CD4-positive, CD25-positive, alpha-beta regulatory T cell (primary cell): ENCODE data around the gene MRPL4. TPM values are rescaled to one million over a fixed set of nuclear protein-coding genes. Genes with fewer than 3 reads are reported as not detected.

Experiments
- ATAC-seq, 2 donors: fragments of 150-1000 bp; cut with Tn5 transposase; one replicate each; pipeline ENCODE4 v1.10.0; 2021; ENCODE audit warnings: low read depth in 2 of 2, moderate number of reproducible peaks in 2 of 2, moderate library complexity in 1 of 2
- DNase-seq, 3 donors: peaks; one replicate each; pipeline versions ENCODE4 v3.0.0 to v3.0.0-alpha.2; 2012 to 2022; ENCODE audit warnings: mixed read lengths in 1 of 3
- H3K27ac ChIP-seq: one replicate; pipeline ENCODE4 v1.7.0; 2013; ENCODE audit warnings: mild to moderate bottlenecking, low read length; ENCODE audit not compliant: insufficient read depth, poor library complexity, severe bottlenecking
- H3K27me3 ChIP-seq: one replicate; pipeline ENCODE4 v1.7.0; 2013; ENCODE audit warnings: low read length; ENCODE audit not compliant: control insufficient read depth, insufficient read depth
- H3K36me3 ChIP-seq: one replicate; pipeline ENCODE4 v1.7.0; 2013; ENCODE audit warnings: mild to moderate bottlenecking, low read length, moderate library complexity; ENCODE audit not compliant: control insufficient read depth, insufficient read depth
- H3K4me1 ChIP-seq: 2 replicates; pipeline ENCODE4 v1.7.0; 2013; ENCODE audit warnings: mild to moderate bottlenecking, low read length; ENCODE audit not compliant: insufficient read depth, control insufficient read depth, poor library complexity, severe bottlenecking
- H3K4me3 ChIP-seq: one replicate; pipeline ENCODE4 v1.7.0; 2013; ENCODE audit warnings: low read depth, mild to moderate bottlenecking, low read length, moderate library complexity
- H3K9me3 ChIP-seq, 2 experiments: 1 replicate in 1 of 2; 2 replicates in 1 of 2; pipeline ENCODE4 v1.7.0; 2013; ENCODE audit warnings: low read length in 2 of 2, mild to moderate bottlenecking in 1 of 2, moderate library complexity in 1 of 2; ENCODE audit not compliant: control insufficient read depth in 2 of 2
- H3K27ac Mint-ChIP-seq, 3 donors: one replicate each; pipeline ENCODE4 v1.8.0; 2020 to 2022; ENCODE audit warnings: mild to moderate bottlenecking in 3 of 3, mixed read lengths in 3 of 3, moderate library complexity in 2 of 3
- H3K27me3 Mint-ChIP-seq: one replicate; pipeline ENCODE4 v1.8.0; 2022; ENCODE audit warnings: mild to moderate bottlenecking, mixed read lengths
- H3K36me3 Mint-ChIP-seq: one replicate; pipeline ENCODE4 v1.8.0; 2020; ENCODE audit warnings: mixed read lengths
- H3K4me1 Mint-ChIP-seq, 4 donors: one replicate each; pipeline ENCODE4 v1.8.0; 2020 to 2022; ENCODE audit warnings: mixed read lengths in 4 of 4, mild to moderate bottlenecking in 1 of 4
- H3K4me3 Mint-ChIP-seq, 4 donors: one replicate each; pipeline ENCODE4 v1.8.0; 2020 to 2022; ENCODE audit warnings: mild to moderate bottlenecking in 4 of 4, mixed read lengths in 4 of 4, moderate library complexity in 3 of 4
- H3K9me3 Mint-ChIP-seq, 7 donors: one replicate each; pipeline ENCODE4 v1.8.0; 2020 to 2022; ENCODE audit warnings: mixed read lengths in 7 of 7, mild to moderate bottlenecking in 3 of 7, moderate library complexity in 2 of 7
- polyA plus RNA-seq, 4 donors: library from polyadenylated mRNA; unstranded; fragments of 300-500 nt; fragmentation: Illumina TruSeq; gene quantifications; one replicate each; pipeline ENCODE4 v1.2.3, GENCODE V29; 2021
- total RNA-seq: library from RNA; stranded (reverse); gene quantifications from one replicate; pipeline ENCODE4 v1.2.3, GENCODE V29; 2022

The MRPL4 gene
- total and polyA plus RNA-seq, 5 donors from 2014 or later, result 24.9 to 37.0 (median 33.6) TPM

DNA sequence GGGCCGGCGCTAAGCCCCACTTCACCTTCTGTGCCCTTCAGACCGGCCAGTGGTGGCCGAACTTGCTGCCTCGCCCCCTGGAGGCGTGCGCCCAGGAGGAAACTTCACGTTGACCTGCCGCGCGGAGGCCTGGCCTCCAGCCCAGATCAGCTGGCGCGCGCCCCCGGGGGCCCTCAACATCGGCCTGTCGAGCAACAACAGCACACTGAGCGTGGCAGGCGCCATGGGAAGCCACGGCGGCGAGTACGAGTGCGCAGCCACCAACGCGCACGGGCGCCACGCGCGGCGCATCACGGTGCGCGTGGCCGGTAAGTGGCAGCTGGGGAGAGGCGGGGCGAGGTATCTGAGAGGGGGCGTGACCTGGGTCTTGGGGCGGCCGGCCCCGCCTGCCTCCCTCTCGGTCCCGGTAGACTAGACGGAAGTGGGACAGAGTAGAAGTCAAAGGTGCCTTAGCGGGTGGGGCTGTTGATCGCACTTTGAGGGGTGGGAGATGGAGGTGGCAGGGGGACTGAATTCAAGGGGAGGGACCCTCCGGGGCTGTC is 43.4 kb downstream of the MRPL4 start:
- peaks cover 0 to 48% (median 14%) of the 10 kb centered on the region in 4 donors for H3K4me1 Mint-ChIP-seq

DNA sequence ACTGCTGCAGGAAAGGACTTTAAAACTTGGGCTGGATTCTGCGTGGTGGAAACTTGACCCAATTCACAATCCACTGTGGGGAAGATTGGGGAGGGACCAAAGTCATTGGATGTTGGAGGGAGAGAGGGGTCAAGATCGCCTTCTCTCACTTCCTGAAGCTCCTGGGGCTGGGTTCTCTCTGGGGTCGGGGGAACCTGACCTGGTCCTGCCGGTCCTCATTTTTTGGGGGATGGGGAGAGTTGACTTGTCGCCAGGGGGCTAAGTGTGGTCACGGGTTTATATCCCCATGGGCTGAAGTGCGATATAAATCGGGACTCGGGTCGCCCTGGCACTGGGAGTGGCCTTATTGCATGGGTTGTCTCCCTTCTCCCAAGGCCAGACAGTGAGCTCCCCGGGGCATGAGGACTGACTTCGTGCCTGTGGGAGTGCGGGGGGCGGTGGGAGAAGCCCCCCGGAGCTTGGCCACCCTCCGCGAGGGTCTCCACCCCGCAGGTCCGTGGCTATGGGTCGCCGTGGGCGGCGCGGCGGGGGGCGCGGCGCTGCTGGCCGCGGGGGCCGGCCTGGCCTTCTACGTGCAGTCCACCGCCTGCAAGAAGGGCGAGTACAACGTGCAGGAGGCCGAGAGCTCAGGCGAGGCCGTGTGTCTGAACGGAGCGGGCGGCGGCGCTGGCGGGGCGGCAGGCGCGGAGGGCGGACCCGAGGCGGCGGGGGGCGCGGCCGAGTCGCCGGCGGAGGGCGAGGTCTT is 44.0 kb downstream of the MRPL4 start:
- H3K36me3 Mint-ChIP-seq, result no peaks in the 10 kb centered on the region
- peaks cover 0 to 41% (median 11%) of the 10 kb centered on the region in 4 donors for H3K4me1 Mint-ChIP-seq
- peak overlapping the region; percentile 76 to 94 (median 88) for H3K4me3 Mint-ChIP-seq
- peaks cover 58% of the 10 kb centered on the region for H3K27me3 Mint-ChIP-seq
- peak overlapping the region in 2 of 3 donors; percentile 42 to 80 for H3K27ac Mint-ChIP-seq
- no peaks in the 10 kb centered on the region for H3K27me3 ChIP-seq
- H3K4me3 ChIP-seq, result peak overlapping the region; percentile 68
- DNase-seq, result no peak
- no peak for ATAC-seq
- no peaks in the 10 kb centered on the region for H3K36me3 ChIP-seq
- H3K9me3 ChIP-seq, result no peaks in the 10 kb centered on the region
- peaks cover 0 to 3% (median 0%) of the 10 kb centered on the region in 7 donors for H3K9me3 Mint-ChIP-seq
- H3K27ac ChIP-seq, result no peak overlapping the region
- H3K4me1 ChIP-seq, result peaks cover 51% of the 10 kb centered on the region

More for the DNA sequence above, 43.4 kb downstream of the MRPL4 start:
- H3K27me3 Mint-ChIP-seq, result peaks cover 64% of the 10 kb centered on the region
- H3K9me3 Mint-ChIP-seq, result peaks cover 0 to 4% (median 0%) of the 10 kb centered on the region in 7 donors
- Histone ChIP-seq H3K4me3 (peak overlapping the region; percentile 68), H3K4me1 (peaks cover 57% of the 10 kb centered on the region), H3K36me3 (no peaks in the 10 kb centered on the region), H3K9me3 (no peaks in the 10 kb centered on the region), H3K27ac (no peak overlapping the region), H3K27me3 (no peaks in the 10 kb centered on the region)
- H3K27ac Mint-ChIP-seq, result peak overlapping the region in 2 of 3 donors; percentile 42 to 80
- H3K36me3 Mint-ChIP-seq, result no peaks in the 10 kb centered on the region
- ATAC-seq, result peak; percentile 76 to 78
- H3K4me3 Mint-ChIP-seq, result peak overlapping the region; percentile 76 to 94 (median 88)
- peak; percentile 68 to 84 (median 72) for DNase-seq

DNA sequence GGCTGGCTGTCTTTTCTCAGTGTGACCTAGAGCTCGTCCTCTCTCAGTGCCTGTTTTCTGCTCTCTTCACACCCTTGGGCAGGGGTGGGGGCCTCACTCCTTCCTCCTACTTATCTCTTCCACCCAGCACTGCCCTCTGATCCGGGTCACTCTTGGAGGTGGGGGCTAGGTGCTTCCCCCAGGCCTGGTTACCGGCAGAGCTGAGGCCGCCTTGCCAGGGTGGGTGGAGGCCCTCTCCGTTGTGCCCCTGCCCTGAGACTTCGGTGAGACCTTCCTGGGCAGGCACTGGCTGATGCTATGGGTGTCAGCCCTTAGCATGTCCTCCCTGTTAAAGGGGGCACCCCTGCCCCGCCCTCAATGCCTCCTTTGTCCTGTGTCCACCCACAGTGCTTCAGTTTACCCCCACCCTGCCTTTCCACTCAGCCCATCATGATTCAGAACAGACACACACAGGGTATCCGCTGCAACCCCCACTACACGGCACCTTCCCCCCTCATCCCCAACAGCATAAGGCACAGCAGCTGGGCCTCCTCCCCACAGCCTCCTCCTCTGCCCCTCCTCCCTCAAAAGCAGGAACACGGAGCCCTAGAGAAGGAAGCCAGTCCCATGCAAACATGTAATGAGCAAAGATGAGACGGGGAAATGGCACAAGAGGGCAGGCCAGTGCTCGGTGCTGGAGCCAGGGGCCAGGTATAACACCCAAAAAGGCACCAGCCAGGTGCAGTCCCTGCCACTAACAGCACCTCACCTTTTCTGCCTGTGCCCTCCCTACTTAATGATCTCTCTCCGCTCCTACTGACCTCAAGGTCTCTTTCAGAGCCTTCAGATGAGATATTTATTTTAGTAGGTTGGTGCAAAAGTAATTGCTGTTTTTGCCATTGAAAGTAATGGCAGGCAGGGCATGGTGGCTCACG is 47.8 kb downstream of the MRPL4 start:
- Histone ChIP-seq H3K36me3 (no peaks in the 10 kb centered on the region), H3K9me3 (no peaks in the 10 kb centered on the region), H3K27ac (no peak overlapping the region), H3K4me3 (no peak overlapping the region), H3K4me1 (peaks cover 14% of the 10 kb centered on the region), H3K27me3 (no peaks in the 10 kb centered on the region)
- no peaks in the 10 kb centered on the region for H3K36me3 Mint-ChIP-seq
- H3K4me3 Mint-ChIP-seq, result peak overlapping the region in 1 of 4 donors; percentile 80
- H3K27me3 Mint-ChIP-seq, result peaks cover 34% of the 10 kb centered on the region
- no peak for ATAC-seq
- no peak for DNase-seq
- H3K9me3 Mint-ChIP-seq, result no peaks in the 10 kb centered on the region
- H3K27ac Mint-ChIP-seq, result peak overlapping the region in 2 of 3 donors; percentile 32 to 60
- peaks cover 0 to 12% (median 5%) of the 10 kb centered on the region in 4 donors for H3K4me1 Mint-ChIP-seq

DNA sequence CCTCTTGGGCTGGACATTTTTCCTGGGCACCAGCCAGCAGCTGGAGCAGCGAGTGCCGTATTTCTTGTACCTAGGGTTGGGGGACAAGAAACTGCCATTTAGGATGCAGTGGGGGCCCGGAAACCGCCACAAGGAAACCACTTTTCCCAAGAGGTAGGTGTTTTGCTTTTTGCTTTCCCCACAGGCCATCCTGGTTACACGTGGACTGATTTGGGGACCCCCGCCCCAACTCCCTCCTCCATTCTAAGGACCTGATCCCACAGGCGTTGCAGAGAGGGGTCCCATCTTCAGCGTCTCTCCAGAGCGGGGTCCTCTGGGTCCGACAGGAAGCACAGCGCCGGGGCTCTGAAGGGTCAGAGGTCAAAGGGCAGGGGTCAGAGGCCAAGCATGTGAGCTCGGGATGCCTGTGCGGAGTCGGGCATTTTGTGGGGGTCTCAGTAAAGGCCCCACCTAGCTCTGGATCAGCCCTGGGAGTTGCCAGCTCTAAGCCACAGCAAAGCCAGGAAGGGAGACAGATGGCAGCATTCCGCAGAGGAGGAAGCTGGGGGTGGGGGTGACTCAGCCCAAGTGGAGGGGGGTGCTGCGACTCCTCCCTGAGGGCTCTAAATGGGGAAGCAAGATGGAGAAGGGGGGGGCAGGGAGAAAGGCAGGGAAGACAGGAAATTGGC is 53.3 kb downstream of the MRPL4 start:
- no peaks in the 10 kb centered on the region for H3K4me1 ChIP-seq
- Mint-ChIP-seq H3K4me1 (no peaks in the 10 kb centered on the region), H3K9me3 (no peaks in the 10 kb centered on the region)

DNA sequence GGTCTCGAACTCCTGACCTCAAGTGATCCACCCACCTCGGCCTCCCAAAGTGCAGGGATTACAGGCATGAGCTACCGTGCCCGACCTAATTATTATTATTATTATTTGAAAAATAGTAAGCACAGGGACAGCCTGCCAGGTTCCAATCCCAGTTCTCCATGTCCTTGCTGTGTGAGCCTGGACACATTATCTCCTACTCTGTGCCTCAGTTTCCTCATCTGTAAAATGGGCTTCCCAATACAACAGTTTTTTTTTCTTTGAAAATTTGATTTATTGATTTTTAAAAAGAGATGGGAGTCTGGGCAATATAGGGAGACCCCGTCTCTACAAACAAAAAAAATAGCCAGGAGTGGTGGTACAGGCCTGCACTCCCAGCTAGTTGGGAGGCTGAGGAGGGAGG is 54.3 kb downstream of the MRPL4 start:
- ATAC-seq (no peak), DNase-seq (no peak)
- no peaks in the 10 kb centered on the region for H3K4me1 Mint-ChIP-seq
- no peak overlapping the region for H3K4me3 Mint-ChIP-seq
- Histone ChIP-seq H3K9me3 (no peaks in the 10 kb centered on the region), H3K4me1 (no peaks in the 10 kb centered on the region), H3K4me3 (no peak overlapping the region), H3K27ac (no peak overlapping the region), H3K36me3 (no peaks in the 10 kb centered on the region), H3K27me3 (no peaks in the 10 kb centered on the region)
- no peak overlapping the region for H3K27ac Mint-ChIP-seq
- peaks cover 7% of the 10 kb centered on the region for H3K27me3 Mint-ChIP-seq
- H3K36me3 Mint-ChIP-seq, result no peaks in the 10 kb centered on the region
- no peaks in the 10 kb centered on the region for H3K9me3 Mint-ChIP-seq

More for the DNA sequence above, 53.3 kb downstream of the MRPL4 start:
- H3K27ac ChIP-seq, result no peak overlapping the region
- no peak for DNase-seq
- no peaks in the 10 kb centered on the region for H3K36me3 ChIP-seq
- Mint-ChIP-seq H3K27ac (peak overlapping the region in 2 of 3 donors; percentile 11 to 26), H3K36me3 (no peaks in the 10 kb centered on the region), H3K4me3 (no peak overlapping the region), H3K27me3 (peaks cover 9% of the 10 kb centered on the region)
- no peaks in the 10 kb centered on the region for H3K27me3 ChIP-seq
- H3K4me3 ChIP-seq, result no peak overlapping the region
- H3K9me3 ChIP-seq, result no peaks in the 10 kb centered on the region
- ATAC-seq, result no peak

DNA sequence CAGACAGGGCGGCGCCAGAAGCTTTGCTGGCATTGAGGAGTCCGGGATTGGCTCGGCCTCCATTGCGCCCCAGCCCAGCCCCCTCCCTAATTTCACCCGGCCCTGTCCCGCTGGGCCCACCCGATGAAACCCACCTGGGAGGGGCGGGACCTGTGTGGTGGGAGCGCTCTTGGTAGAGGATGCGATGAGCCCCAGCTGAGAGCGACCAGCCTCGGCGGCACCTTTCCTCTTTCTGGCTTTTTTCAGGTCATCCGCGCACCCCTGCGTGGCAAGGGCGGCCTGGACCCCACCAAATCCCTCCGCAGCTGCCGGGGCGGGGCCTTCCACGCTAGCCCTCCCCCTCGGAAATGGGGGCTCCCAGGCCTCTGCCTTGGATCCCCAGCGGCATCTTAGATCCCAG is 57.4 kb downstream of the MRPL4 start, which contains the start of gene ZGLP1:
ZGLP1 (minus strand) TSS at position 393 of the 400 bp plus-strand sequence.
- H3K27me3 Mint-ChIP-seq, result no peaks in the 10 kb centered on the region
- no peak within 1 kb of the TSS for H3K4me3 Mint-ChIP-seq
- DNase-seq, result no peak
- no peaks in the 10 kb centered on the region for H3K4me1 ChIP-seq
- no peaks in the 10 kb centered on the region for H3K27me3 ChIP-seq
- ATAC-seq, result no peak
- no peak within 1 kb of the TSS for H3K27ac Mint-ChIP-seq
- H3K27ac ChIP-seq, result no peak within 1 kb of the TSS
- H3K4me3 ChIP-seq, result no peak within 1 kb of the TSS
- no peaks in the 10 kb centered on the region for H3K36me3 ChIP-seq
- H3K9me3 ChIP-seq, result no peaks in the 10 kb centered on the region
- H3K36me3 Mint-ChIP-seq, result no peaks in the 10 kb centered on the region
- no peaks in the 10 kb centered on the region for H3K9me3 Mint-ChIP-seq
- peaks cover 0 to 3% (median 0%) of the 10 kb centered on the region in 4 donors for H3K4me1 Mint-ChIP-seq
